ENCODE results near the gene CFAP65. TPM values are rescaled to one million over a fixed set of nuclear protein-coding genes. Genes with fewer than 3 reads are reported as not detected.
A peak's percentile ranks its signal among the peaks of the same experiment; 100 is the strongest.

The CFAP65 gene
- total RNA-seq, 2 donors from 2014 or later, result not detected

DNA sequence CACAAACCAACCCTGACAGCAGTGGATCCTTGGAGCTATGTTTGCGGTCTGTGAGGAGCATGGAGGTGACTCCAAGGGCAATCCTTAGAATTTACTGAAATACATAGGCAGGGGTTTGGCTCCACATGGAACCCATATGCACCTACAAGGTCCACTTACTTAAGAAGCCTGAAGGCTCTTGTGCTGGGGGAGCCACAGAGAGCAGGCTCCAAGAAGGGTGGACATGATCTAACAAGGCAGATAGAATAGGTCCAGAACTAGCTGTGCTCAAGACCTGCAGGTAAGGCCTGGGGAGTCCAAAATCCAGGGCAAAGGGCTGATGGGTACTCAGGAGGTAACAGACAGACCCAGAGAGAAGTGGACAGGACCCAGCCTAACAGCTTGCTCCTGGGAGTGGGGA, 83.0 kb downstream of the CFAP65 start:
- peaks cover 7% of the 10 kb centered on the region for H3K4me1 Mint-ChIP-seq
- no peak overlapping the region for H3K27ac Mint-ChIP-seq
- peak overlapping the region; percentile 63 for H3K4me3 Mint-ChIP-seq
- peaks cover 62% of the 10 kb centered on the region for H3K27me3 Mint-ChIP-seq
- peaks cover 10% of the 10 kb centered on the region for H3K36me3 Mint-ChIP-seq (ENCODE audit: low read depth)
- H3K9me3 Mint-ChIP-seq, result no peaks in the 10 kb centered on the region
- no peak for ATAC-seq (replicated peaks)

- no peak for ATAC-seq (replicated peaks)
- H3K36me3 Mint-ChIP-seq (ENCODE audit: low read depth), result peaks cover 10% of the 10 kb centered on the region
- H3K4me3 Mint-ChIP-seq, result no peak overlapping the region
- peaks cover 66% of the 10 kb centered on the region for H3K27me3 Mint-ChIP-seq
- peaks cover 7% of the 10 kb centered on the region for H3K4me1 Mint-ChIP-seq
- H3K27ac Mint-ChIP-seq, result no peak overlapping the region
- H3K9me3 Mint-ChIP-seq, result no peaks in the 10 kb centered on the region
Measured at GRCh38 chr2:218957671-218958070, 83.6 kb downstream of the CFAP65 start.

- peaks cover 54% of the 10 kb centered on the region for H3K27me3 Mint-ChIP-seq
- no peak for ATAC-seq (replicated peaks)
- H3K27ac Mint-ChIP-seq, result no peak overlapping the region
- peaks cover 3% of the 10 kb centered on the region for H3K4me1 Mint-ChIP-seq
- no peaks in the 10 kb centered on the region for H3K9me3 Mint-ChIP-seq
- peaks cover 5% of the 10 kb centered on the region for H3K36me3 Mint-ChIP-seq (ENCODE audit: low read depth)
- no peak overlapping the region for H3K4me3 Mint-ChIP-seq
Measured at GRCh38 chr2:218956039-218956438, 85.3 kb downstream of the CFAP65 start.

DNA sequence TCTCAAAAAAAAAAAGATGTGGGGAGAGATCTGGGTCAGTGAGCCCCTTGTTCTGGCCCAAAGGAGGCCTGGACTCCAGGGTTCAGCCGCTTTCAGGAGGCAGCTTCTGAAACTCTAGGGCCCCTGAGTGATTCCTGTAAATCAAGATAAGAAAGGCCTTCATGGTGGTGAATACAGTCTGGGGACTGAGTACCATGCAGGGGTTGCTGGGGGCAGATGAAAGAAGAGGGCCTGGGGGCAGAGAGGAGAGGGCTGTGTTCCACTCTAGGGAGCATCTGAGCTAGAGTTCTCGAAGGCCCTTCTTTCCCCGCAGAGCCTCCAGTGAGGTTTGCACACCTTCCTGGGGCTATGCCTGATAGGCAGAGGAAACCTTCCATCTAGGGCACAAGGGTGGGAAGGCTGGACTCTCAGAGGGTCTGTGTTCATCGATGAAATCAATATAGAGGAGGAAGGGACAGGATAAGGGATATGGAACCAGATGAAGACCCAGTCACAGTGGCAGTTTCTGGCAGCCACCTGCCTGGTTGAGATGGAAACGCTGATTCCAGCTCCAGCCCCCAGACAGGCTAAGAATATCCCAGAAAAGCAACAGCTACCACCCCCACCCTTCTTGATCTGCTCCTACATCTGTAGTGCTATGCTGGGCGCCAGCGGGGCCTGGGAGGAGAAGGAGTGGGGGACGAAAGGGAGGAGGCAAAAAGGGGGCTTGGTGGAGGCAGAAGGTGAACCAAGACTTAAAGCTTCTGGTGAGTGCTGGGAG, 86.6 kb downstream of the CFAP65 start:
- ATAC-seq (replicated peaks), result no peak
- Mint-ChIP-seq H3K4me1 (no peaks in the 10 kb centered on the region), H3K9me3 (no peaks in the 10 kb centered on the region), H3K27me3 (peaks cover 52% of the 10 kb centered on the region), H3K36me3 (ENCODE audit: low read depth) (peaks cover 5% of the 10 kb centered on the region), H3K27ac (no peak overlapping the region), H3K4me3 (no peak overlapping the region)

DNA sequence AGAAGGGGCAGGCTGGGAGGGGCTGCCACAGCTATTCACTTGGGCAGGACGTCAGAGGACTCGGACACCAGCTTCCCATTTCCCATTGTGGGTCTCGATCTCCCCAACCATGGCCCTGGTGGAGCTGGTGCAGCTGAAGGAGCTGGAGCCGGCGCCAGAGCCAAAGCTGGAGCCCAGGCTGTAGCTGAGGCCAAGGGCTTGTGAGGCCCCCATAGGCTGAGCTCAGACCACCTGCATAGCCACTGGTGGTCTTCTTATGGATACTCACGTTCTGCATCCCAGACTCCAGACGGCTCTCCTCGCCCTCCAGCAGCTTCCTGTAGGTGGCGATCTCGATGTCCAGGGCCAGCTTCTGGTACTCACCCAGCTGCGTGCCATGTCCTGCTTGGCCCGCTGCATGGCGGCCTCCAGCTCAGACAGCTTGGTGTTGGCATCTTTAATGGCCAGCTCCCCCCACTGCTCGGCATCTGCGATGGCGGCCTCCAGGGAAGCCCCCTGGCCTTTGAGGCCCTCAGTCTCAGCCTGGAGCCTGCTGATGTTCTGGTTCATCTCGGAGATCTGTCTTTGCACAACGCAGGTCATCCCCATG, 87.9 kb downstream of the CFAP65 start:
- H3K27ac Mint-ChIP-seq, result no peak overlapping the region
- no peaks in the 10 kb centered on the region for H3K36me3 Mint-ChIP-seq (ENCODE audit: low read depth)
- H3K4me3 Mint-ChIP-seq, result no peak overlapping the region
- ATAC-seq (replicated peaks), result no peak
- H3K9me3 Mint-ChIP-seq, result no peaks in the 10 kb centered on the region
- peaks cover 43% of the 10 kb centered on the region for H3K27me3 Mint-ChIP-seq
- no peaks in the 10 kb centered on the region for H3K4me1 Mint-ChIP-seq

Other genes starting within 250 kb of the CFAP65 start
- not detected for gene PRKAG3, start 209.7 kb downstream of the CFAP65 start, total RNA-seq
- gene WNT6, start 181.7 kb downstream of the CFAP65 start, total RNA-seq, result under 1 TPM in 1 of 2 donors, not detected in 1; 0.29 TPM
- gene WNT10A, start 160.7 kb downstream of the CFAP65 start, total RNA-seq, result 10 to 100 TPM in 1 of 2 donors, 1 to 10 TPM in 1; 1.0 to 49.8 TPM
- gene CDK5R2, start 81.8 kb downstream of the CFAP65 start, total RNA-seq, result not detected
- gene FEV, start 56.3 kb downstream of the CFAP65 start, total RNA-seq, result not detected
- gene CRYBA2, start 48.1 kb downstream of the CFAP65 start, total RNA-seq, result not detected
- under 1 TPM; 0.28 to 0.29 TPM for gene IHH, start 19.4 kb upstream of the CFAP65 start, total RNA-seq
- gene NHEJ1, start 119.3 kb upstream of the CFAP65 start, total RNA-seq, result 10 to 100 TPM; 24.1 to 26.6 TPM
- gene SLC23A3, start 128.5 kb upstream of the CFAP65 start, total RNA-seq, result 1 to 10 TPM; 2.9 to 7.7 TPM
- gene CNPPD1, start 135.4 kb upstream of the CFAP65 start, total RNA-seq, result 10 to 100 TPM; 60.4 to 67.0 TPM
- 100 to 1,000 TPM; 104 to 148 TPM for gene RETREG2, start 136.8 kb upstream of the CFAP65 start, total RNA-seq
- 10 to 100 TPM; 27.9 to 29.8 TPM for gene ZFAND2B, start 165.3 kb upstream of the CFAP65 start, total RNA-seq
- gene ABCB6, start 177.4 kb upstream of the CFAP65 start, total RNA-seq, result 10 to 100 TPM; 29.7 to 94.1 TPM
- gene ATG9A, start 188.1 kb upstream of the CFAP65 start, total RNA-seq, result 10 to 100 TPM; 46.6 to 81.3 TPM
- gene ANKZF1, start 188.3 kb upstream of the CFAP65 start, total RNA-seq, result 100 to 1,000 TPM; 109 to 367 TPM
- 1 to 10 TPM; 2.8 to 5.3 TPM for gene GLB1L, start 203.9 kb upstream of the CFAP65 start, total RNA-seq
- gene STK16, start 204.0 kb upstream of the CFAP65 start, total RNA-seq, result 10 to 100 TPM; 22.0 to 30.3 TPM
- not detected for gene TUBA4B, start 211.7 kb upstream of the CFAP65 start, total RNA-seq
- 100 to 1,000 TPM; 347 to 530 TPM for gene TUBA4A, start 212.4 kb upstream of the CFAP65 start, total RNA-seq
- gene DNAJB2, start 237.8 kb upstream of the CFAP65 start, total RNA-seq, result 100 to 1,000 TPM in 1 of 2 donors, 10 to 100 TPM in 1; 55.7 to 153 TPM

Measured in activated T-helper 17 cell treated with anti-CD3 and anti-CD28 coated beads, Interleukin-2, amount 50 U/mL, for 72 hours (primary cell).